GM18526 (cell line): ENCODE measurements around the gene PDE9A.

ENCODE experiments used
- POLR2A ChIP-seq: IDR thresholded peaks from 3 replicates; pipeline ENCODE4 v1.6.1; 2011; ENCODE audit not compliant: insufficient read length; ENCODE audit errors: extremely low read depth

Gene PDE9A

GRCh38 chr21:42619841-42620240 lies 33.6 kb upstream of the PDE9A start:
- no peak for TF ChIP-seq POLR2A

- TF ChIP-seq POLR2A: no peak
Measured at GRCh38 chr21:42621166-42621818, 32.1 kb upstream of the PDE9A start.

- TF ChIP-seq POLR2A: no peak
Measured at GRCh38 chr21:42621819-42622177, 31.6 kb upstream of the PDE9A start.

GRCh38 chr21:42622284-42622683 lies 31.1 kb upstream of the PDE9A start:
- no peak for TF ChIP-seq POLR2A

- TF ChIP-seq POLR2A: no peak
Measured at GRCh38 chr21:42623694-42624093, 29.7 kb upstream of the PDE9A start.

- no peak for TF ChIP-seq POLR2A
Measured at GRCh38 chr21:42624095-42624790, 29.2 kb upstream of the PDE9A start.

- no peak for TF ChIP-seq POLR2A
Measured at GRCh38 chr21:42624936-42625335, 28.5 kb upstream of the PDE9A start.

GRCh38 chr21:42626171-42626570 lies 27.2 kb upstream of the PDE9A start:
- no peak for TF ChIP-seq POLR2A

GRCh38 chr21:42627527-42628289 lies 25.7 kb upstream of the PDE9A start:
- no peak for TF ChIP-seq POLR2A

GRCh38 chr21:42629933-42630589 lies 23.4 kb upstream of the PDE9A start:
- TF ChIP-seq POLR2A: no peak

- TF ChIP-seq POLR2A: no peak
Measured at GRCh38 chr21:42630626-42631025, 22.8 kb upstream of the PDE9A start.

GRCh38 chr21:42631142-42631541 lies 22.3 kb upstream of the PDE9A start:
- no peak for TF ChIP-seq POLR2A

GRCh38 chr21:42632336-42632751 lies 21.1 kb upstream of the PDE9A start:
- no peak for TF ChIP-seq POLR2A

- no peak for TF ChIP-seq POLR2A
Measured at GRCh38 chr21:42632771-42633690, 20.4 kb upstream of the PDE9A start.

GRCh38 chr21:42633858-42634257 lies 19.6 kb upstream of the PDE9A start:
- TF ChIP-seq POLR2A: no peak
